Gastroesophageal sphincter (tissue), 4 donors: ENCODE measurements around the gene PSPH. TPM values are rescaled to one million over a fixed set of nuclear protein-coding genes. Genes with fewer than 3 reads are reported as not detected.
A peak's percentile ranks its signal among the peaks of the same experiment; 100 is the strongest.
"Not testable (repeated sequence)": the region's sequence is repeated elsewhere in the genome, so short reads cannot be mapped to it uniquely, and the experiment has no call there.

Source experiments
- ATAC-seq: fragments of 150-250 bp; one replicate; pipeline ENCODE4 v1.9.1; 2016; ENCODE audit warnings: mild to moderate bottlenecking, moderate library complexity
- H3K27ac ChIP-seq, 4 donors: fragments of 200-600 bp; sonication (generic) in 3 of 4; 1 replicate in 3 of 4; 2 replicates in 1 of 4; pipeline ENCODE4 v1.5.1; 2016 to 2019
- H3K27me3 ChIP-seq: fragments of 200-600 bp; sonication (generic); one replicate; pipeline ENCODE4 v1.5.1; 2019
- H3K36me3 ChIP-seq, 2 donors: fragments of 200-600 bp; sonication (generic); one replicate each; pipeline ENCODE4 v1.5.1; 2019; ENCODE audit warnings: control low read depth in 1 of 2
- H3K4me1 ChIP-seq, 3 donors: fragments of 200-600 bp; sonication (generic); 1 replicate in 2 of 3; 2 replicates in 1 of 3; pipeline ENCODE4 v1.5.1; 2016 to 2019; ENCODE audit warnings: control low read depth in 2 of 3
- H3K4me3 ChIP-seq, 2 donors: fragments of 200-600 bp; sonication (generic); one replicate each; pipeline ENCODE4 v1.5.1; 2019; ENCODE audit warnings: mild to moderate bottlenecking in 1 of 2, moderate library complexity in 1 of 2
- H3K9me3 ChIP-seq, 3 donors: fragments of 200-600 bp; sonication (generic); one replicate each; pipeline ENCODE4 v1.5.1; 2017 to 2019; ENCODE audit warnings: control low read depth in 2 of 3
- CTCF ChIP-seq, 4 experiments: fragments of 200-600 bp in 2 of 4; fragments of 450-650 bp in 2 of 4; sonication (generic) in 1 of 4; IDR thresholded peaks; one replicate each; pipeline ENCODE4 v1.5.1; 2017 to 2019; ENCODE audit warnings: antibody characterized with exemption in 4 of 4, mild to moderate bottlenecking in 2 of 4, moderate library complexity in 2 of 4
- EP300 ChIP-seq: sonication (generic); formaldehyde crosslinking; IDR thresholded peaks from one replicate; pipeline ENCODE4 v1.6.1; 2017; ENCODE audit warnings: antibody characterized with exemption, mild to moderate bottlenecking
- POLR2A ChIP-seq, 2 donors: fragments of 450-650 bp; IDR thresholded peaks; one replicate each; pipeline ENCODE4 v1.6.1; 2017; ENCODE audit warnings: antibody characterized with exemption in 2 of 2, mild to moderate bottlenecking in 2 of 2, moderate library complexity in 1 of 2
- POLR2AphosphoS5 ChIP-seq: sonication (generic); formaldehyde crosslinking; IDR thresholded peaks from one replicate; pipeline ENCODE4 v1.6.1; 2017; ENCODE audit warnings: antibody characterized with exemption
- WGBS, 2 donors: methylation state at CpG; one replicate each; pipeline ENCODE4 v1.1.5; 2018; ENCODE audit warnings: low coverage in 1 of 2; 5-methylcytosine and 5-hydroxymethylcytosine counted together
- total RNA-seq, 4 donors: library from RNA; depleted of rRNA; stranded (reverse); fragments of >200 nt; gene quantifications; one replicate each; pipeline ENCODE4 v1.1.0, GENCODE V29; 2016

Gene PSPH
- total RNA-seq, 4 donors from 2014 or later = 6.9 to 13.5 (median 8.6) TPM

GRCh38 chr7:56033671-56034432 is 17.4 kb downstream of the PSPH start:
- Histone ChIP-seq H3K36me3 (peaks cover 0 to 16% of the 10 kb centered on the region in 2 donors), H3K9me3 (no peaks in the 10 kb centered on the region), H3K27me3 (no peaks in the 10 kb centered on the region), H3K4me1 (peaks cover 0 to 8% (median 0%) of the 10 kb centered on the region in 3 donors), H3K27ac (peak overlapping the region in 2 of 4 donors; percentile 25 to 48), H3K4me3 (peak overlapping the region; percentile 56 to 58)
- 1 to 7% methylated on average over 6 to 18 of the region's 27 CpGs for WGBS, 2 donors
- peak; percentile 75 for ATAC-seq
- peak in 2 of 4 experiments; percentile 29 to 49 for TF ChIP-seq CTCF (IDR thresholded peaks at IDR 0.05)
- TF ChIP-seq EP300 = no peak

GRCh38 chr7:56032578-56032977 is 18.7 kb downstream of the PSPH start:
- H3K4me1 ChIP-seq, H3K9me3 ChIP-seq, H3K4me3 ChIP-seq, H3K27me3 ChIP-seq, ATAC-seq, H3K27ac ChIP-seq: not testable (repeated sequence)
- H3K36me3 ChIP-seq = peaks cover 0 to 17% of the 10 kb centered on the region in 2 donors
- WGBS, 2 donors = 90 to 91% methylated on average over 5 to 7 of the region's 7 CpGs

GRCh38 chr7:56031556-56031955 is 19.7 kb downstream of the PSPH start:
- H3K36me3 ChIP-seq = peaks cover 0 to 17% of the 10 kb centered on the region in 2 donors
- H3K4me3 ChIP-seq, H3K27ac ChIP-seq, H3K9me3 ChIP-seq, H3K4me1 ChIP-seq, H3K27me3 ChIP-seq, ATAC-seq: not testable (repeated sequence)
- WGBS, 2 donors = 74 to 75% methylated on average over 5 to 6 of the region's 8 CpGs

GRCh38 chr7:56030340-56030739 is 20.9 kb downstream of the PSPH start:
- ATAC-seq = no peak
- WGBS, 2 donors = 91 to 94% methylated on average over 6 of the region's 8 CpGs
- peaks cover 0 to 17% of the 10 kb centered on the region in 2 donors for H3K36me3 ChIP-seq

GRCh38 chr7:56028942-56029630 is 22.2 kb downstream of the PSPH start:
- ATAC-seq = no peak
- Histone ChIP-seq H3K36me3 (peaks cover 0 to 17% of the 10 kb centered on the region in 2 donors), H3K27me3 (no peaks in the 10 kb centered on the region), H3K4me3 (no peak overlapping the region), H3K4me1 (peaks cover 0 to 8% (median 0%) of the 10 kb centered on the region in 3 donors), H3K27ac (no peak overlapping the region), H3K9me3 (no peaks in the 10 kb centered on the region)
- WGBS, 2 donors = 53 to 70% methylated on average over 6 to 9 of the region's 9 CpGs
- no peak for TF ChIP-seq CTCF (IDR thresholded peaks at IDR 0.05)
- no peak for TF ChIP-seq POLR2AphosphoS5
- no peak for TF ChIP-seq POLR2A (IDR thresholded peaks at IDR 0.05)
- TF ChIP-seq EP300 = no peak

More at GRCh38 chr7:56030340-56030739, 20.9 kb downstream of the PSPH start:
- no peak for TF ChIP-seq POLR2A (IDR thresholded peaks at IDR 0.05)
- no peak for TF ChIP-seq EP300
- no peak overlapping the region for H3K27ac ChIP-seq
- H3K27me3 ChIP-seq = no peaks in the 10 kb centered on the region
- H3K4me1 ChIP-seq = peaks cover 0 to 8% (median 0%) of the 10 kb centered on the region in 3 donors
- H3K4me3 ChIP-seq = no peak overlapping the region
- H3K9me3 ChIP-seq = no peaks in the 10 kb centered on the region

- no peak overlapping the region for H3K27ac ChIP-seq
- no peaks in the 10 kb centered on the region for H3K4me1 ChIP-seq
- peaks cover 0 to 17% of the 10 kb centered on the region in 2 donors for H3K36me3 ChIP-seq
- no peaks in the 10 kb centered on the region for H3K27me3 ChIP-seq
- ATAC-seq = no peak
- H3K4me3 ChIP-seq = no peak overlapping the region
- no peaks in the 10 kb centered on the region for H3K9me3 ChIP-seq
- WGBS, 2 donors = 37 to 100% methylated on average over 2 of the region's 2 CpGs
- TF ChIP-seq CTCF (IDR thresholded peaks at IDR 0.05) = no peak
- TF ChIP-seq POLR2A (IDR thresholded peaks at IDR 0.05) = no peak
- no peak for TF ChIP-seq POLR2AphosphoS5
- no peak for TF ChIP-seq EP300
Observed at GRCh38 chr7:56026538-56026937, 24.7 kb downstream of the PSPH start.
